Gastrocnemius medialis (tissue), 4 donors: ENCODE results near the gene MCRIP2. TPM values are rescaled to one million over a fixed set of nuclear protein-coding genes. Genes with fewer than 3 reads are reported as not detected.

ENCODE experiments used
- ATAC-seq, 2 donors: fragments of 150-250 bp; one replicate each; pipeline ENCODE4 v1.9.1; 2016
- DNase-seq, 2 donors: peaks; one replicate each; pipeline ENCODE4 v3.0.0-alpha.2; 2019
- H3K27ac ChIP-seq, 4 donors: fragments of 200-600 bp; sonication (generic); 1 replicate in 1 of 4; 2 replicates in 3 of 4; pipeline ENCODE4 v1.5.1; 2016 to 2018; ENCODE audit warnings: mild to moderate bottlenecking in 2 of 4, moderate library complexity in 1 of 4
- H3K27me3 ChIP-seq, 3 donors: fragments of 200-600 bp; sonication (generic) in 2 of 3; 1 replicate in 1 of 3; 2 replicates in 2 of 3; pipeline versions ENCODE4 v1.5.1 to v1.6.0; 2016 to 2019; ENCODE audit warnings: mild to moderate bottlenecking in 1 of 3, moderate library complexity in 1 of 3
- H3K36me3 ChIP-seq, 2 donors: fragments of 200-600 bp; sonication (generic) in 1 of 2; one replicate each; pipeline ENCODE4 v1.5.1; 2017 to 2018
- H3K4me1 ChIP-seq, 2 donors: fragments of 200-600 bp; sonication (generic) in 1 of 2; one replicate each; pipeline ENCODE4 v1.5.1; 2016 to 2017; ENCODE audit warnings: mild to moderate bottlenecking in 2 of 2
- H3K4me3 ChIP-seq, 4 donors: fragments of 200-600 bp; sonication (generic) in 3 of 4; 1 replicate in 1 of 4; 2 replicates in 3 of 4; pipeline ENCODE4 v1.5.1; 2016 to 2019; ENCODE audit warnings: mild to moderate bottlenecking in 2 of 4
- H3K9me3 ChIP-seq, 3 donors: fragments of 200-600 bp; sonication (generic) in 2 of 3; 1 replicate in 1 of 3; 2 replicates in 2 of 3; pipeline ENCODE4 v1.5.1; 2016 to 2019
- CTCF ChIP-seq, 5 experiments: fragments of 450-650 bp in 3 of 5; fragments of 200-600 bp in 2 of 5; sonication (generic) in 2 of 5; IDR thresholded peaks in 4 of 5; conservative IDR thresholded peaks in 1 of 5; 1 replicate in 4 of 5; 2 replicates in 1 of 5; pipeline ENCODE4 v1.5.1; 2016 to 2019; ENCODE audit warnings: antibody characterized with exemption in 5 of 5, mild to moderate bottlenecking in 3 of 5, moderate library complexity in 3 of 5
- POLR2A ChIP-seq, 2 donors: fragments of 450-650 bp; IDR thresholded peaks; one replicate each; pipeline ENCODE4 v1.6.1; 2017; ENCODE audit warnings: antibody characterized with exemption in 2 of 2, mild to moderate bottlenecking in 2 of 2, moderate library complexity in 2 of 2
- in situ Hi-C, 4 donors: fragments of 200-750 bp; cut with MboI; loops; one replicate each; pipeline versions ENCODE4 v1.15.0 to v1.8.0; 2017; ENCODE audit warnings: low sequenced_read_pairs in 4 of 4
- intact Hi-C: fragments of 100-400 bp; cut with DNase I; formaldehyde crosslinking; loops from one replicate; pipeline ENCODE4 v1.15.1; 2023; ENCODE audit warnings: low total_unique reads
- total RNA-seq, 4 donors: library from RNA; depleted of rRNA; stranded (reverse); fragments of >200 nt; gene quantifications; one replicate each; pipeline versions ENCODE4 v1.1.0 to v1.2.3, GENCODE V29; 2016

The MCRIP2 gene
- total RNA-seq, 4 donors from 2014 or later = 59.6 to 155 (median 114) TPM

- Histone ChIP-seq H3K36me3 (peaks cover 0 to 5% of the 10 kb centered on the region in 2 donors), H3K9me3 (no peaks in the 10 kb centered on the region), H3K4me3 (no peak overlapping the region), H3K27me3 (no peaks in the 10 kb centered on the region), H3K4me1 (no peaks in the 10 kb centered on the region), H3K27ac (no peak overlapping the region)
- ATAC-seq (no peak), DNase-seq (no peak)
- in situ Hi-C loops (no loop called here), intact Hi-C loops (no loop called here)
- TF ChIP-seq POLR2A (IDR thresholded peaks at IDR 0.05) (no peak), CTCF (IDR thresholded peaks at IDR 0.05 in 4 of 5, conservative IDR thresholded peaks at IDR 0.05 in 1 of 5) (no peak)
Measured at GRCh38 chr16:620700-621525, 20.7 kb upstream of the MCRIP2 start.

GRCh38 chr16:621526-622105, 20.0 kb upstream of the MCRIP2 start:
- no peak for ATAC-seq
- in situ Hi-C loops (no loop called here), intact Hi-C loops (no loop called here)
- TF ChIP-seq CTCF (IDR thresholded peaks at IDR 0.05 in 4 of 5, conservative IDR thresholded peaks at IDR 0.05 in 1 of 5) (no peak), POLR2A (IDR thresholded peaks at IDR 0.05) (no peak)
- no peaks in the 10 kb centered on the region for H3K9me3 ChIP-seq
- no peaks in the 10 kb centered on the region for H3K4me1 ChIP-seq
- peaks cover 0 to 11% of the 10 kb centered on the region in 2 donors for H3K36me3 ChIP-seq
- H3K27me3 ChIP-seq = no peaks in the 10 kb centered on the region
- DNase-seq = no peak
- no peak overlapping the region for H3K27ac ChIP-seq
- H3K4me3 ChIP-seq = no peak overlapping the region

- no peak overlapping the region for H3K4me3 ChIP-seq
- H3K27me3 ChIP-seq = no peaks in the 10 kb centered on the region
- no peak overlapping the region for H3K27ac ChIP-seq
- H3K9me3 ChIP-seq = no peaks in the 10 kb centered on the region
- H3K4me1 ChIP-seq = peaks cover 0 to 7% of the 10 kb centered on the region in 2 donors
- intact Hi-C loops = no loop called here
- TF ChIP-seq CTCF (IDR thresholded peaks at IDR 0.05 in 4 of 5, conservative IDR thresholded peaks at IDR 0.05 in 1 of 5) = no peak
- no peak for TF ChIP-seq POLR2A (IDR thresholded peaks at IDR 0.05)
- H3K36me3 ChIP-seq = peaks cover 0 to 11% of the 10 kb centered on the region in 2 donors
- in situ Hi-C loops = no loop called here
- no peak for DNase-seq
- no peak for ATAC-seq
Measured at GRCh38 chr16:622920-623280, 18.7 kb upstream of the MCRIP2 start.

GRCh38 chr16:624526-625070, 17.0 kb upstream of the MCRIP2 start:
- Histone ChIP-seq H3K4me3 (no peak overlapping the region), H3K36me3 (peaks cover 0 to 11% of the 10 kb centered on the region in 2 donors), H3K27ac (no peak overlapping the region), H3K9me3 (no peaks in the 10 kb centered on the region), H3K27me3 (no peaks in the 10 kb centered on the region), H3K4me1 (peaks cover under 1 to 7% of the 10 kb centered on the region in 2 donors)
- ATAC-seq = no peak
- TF ChIP-seq CTCF (IDR thresholded peaks at IDR 0.05 in 4 of 5, conservative IDR thresholded peaks at IDR 0.05 in 1 of 5) = no peak
- TF ChIP-seq POLR2A (IDR thresholded peaks at IDR 0.05) = no peak
- in situ Hi-C loops = no loop called here
- no peak for DNase-seq
- intact Hi-C loops = no loop called here
